A549 (cell line): Measurements from ENCODE around the gene OR1F1. TPM values are rescaled to one million over a fixed set of nuclear protein-coding genes. Genes with fewer than 3 reads are reported as not detected.

Experiments
- CEBPB ChIP-seq, 2 experiments: fragments of >200 bp in 1 of 2; sonication (Bioruptor Twin) in 1 of 2; formaldehyde crosslinking in 1 of 2; IDR thresholded peaks; 2 replicates each; pipeline ENCODE4 v1.6.1; 2012 to 2016
- CHD4 ChIP-seq: fragments of 200-600 bp; sonication (generic); IDR thresholded peaks from 2 replicates; pipeline ENCODE4 v1.6.1; 2016; ENCODE audit warnings: antibody characterized with exemption, mild to moderate bottlenecking, borderline replicate concordance
- EP300 ChIP-seq, 2 experiments: fragments of >200 bp; sonication (Bioruptor Twin); formaldehyde crosslinking; IDR thresholded peaks; 2 replicates in 1 of 2; 3 replicates in 1 of 2; pipeline ENCODE4 v1.6.1; 2016 to 2017
- ESRRA ChIP-seq: fragments of 150-350 bp; IDR thresholded peaks from 2 replicates; pipeline ENCODE4 v1.6.1; 2014; ENCODE audit warnings: mild to moderate bottlenecking, low read length, borderline replicate concordance
- FOSL2 ChIP-seq, 2 experiments: fragments of 450-650 bp in 1 of 2; fragments of >200 bp in 1 of 2; sonication (Bioruptor Twin) in 1 of 2; formaldehyde crosslinking; IDR thresholded peaks; 2 replicates each; pipeline versions ENCODE4 v1.5.0 to v1.6.1; 2016 to 2020; ENCODE audit warnings: mild to moderate bottlenecking in 1 of 2, moderate library complexity in 1 of 2
- FOXS1 ChIP-seq: fragments of 250-450 bp; sonication (Bioruptor Pico); IDR thresholded peaks from 2 replicates; pipeline ENCODE4 v1.5.0; 2020; ENCODE audit warnings: mild to moderate bottlenecking, moderate library complexity
- HDAC2 ChIP-seq: fragments of 200-600 bp; sonication (generic); IDR thresholded peaks from 2 replicates; pipeline ENCODE4 v1.6.1; 2016
- HOXB13 ChIP-seq: fragments of 250-450 bp; sonication (Bioruptor Pico); IDR thresholded peaks from 2 replicates; pipeline ENCODE4 v1.5.0; 2020; ENCODE audit warnings: low read depth, mild to moderate bottlenecking, moderate library complexity
- NPAS2 ChIP-seq: fragments of 250-450 bp; sonication (Bioruptor Pico); IDR thresholded peaks from 2 replicates; pipeline ENCODE4 v1.8.0; 2022; ENCODE audit warnings: mild to moderate bottlenecking, moderate library complexity, borderline replicate concordance
- PHF8 ChIP-seq: fragments of 200-600 bp; sonication (generic); IDR thresholded peaks from 2 replicates; pipeline ENCODE4 v1.6.1; 2016; ENCODE audit warnings: low read depth, mild to moderate bottlenecking, antibody characterized with exemption, moderate library complexity, borderline replicate concordance
- POLR2AphosphoS2 ChIP-seq: conservative IDR thresholded peaks from 2 replicates; pipeline ENCODE4 v1.6.1; 2012; ENCODE audit warnings: low read length, improper control_type of control experiment, inconsistent platforms
- RAD21 ChIP-seq, 2 experiments: fragments of >200 bp in 1 of 2; sonication (Bioruptor Twin) in 1 of 2; formaldehyde crosslinking in 1 of 2; IDR thresholded peaks in 1 of 2; conservative IDR thresholded peaks in 1 of 2; 2 replicates in 1 of 2; 3 replicates in 1 of 2; pipeline ENCODE4 v1.6.1; 2012 to 2018; ENCODE audit warnings: inconsistent platforms in 1 of 2
- RNF2 ChIP-seq: fragments of 200-600 bp; sonication (generic); IDR thresholded peaks from 2 replicates; pipeline ENCODE4 v1.6.1; 2016; ENCODE audit warnings: low read depth, mild to moderate bottlenecking, antibody characterized with exemption, moderate library complexity, borderline replicate concordance
- SREBF2 ChIP-seq: fragments of 450-650 bp; IDR thresholded peaks from 2 replicates; pipeline ENCODE4 v1.6.1; 2014; ENCODE audit warnings: mild to moderate bottlenecking, moderate library complexity
- TP53 ChIP-seq: fragments of 250-450 bp; sonication (Bioruptor Pico); IDR thresholded peaks from 2 replicates; pipeline ENCODE4 v1.5.0; 2021; ENCODE audit warnings: mild to moderate bottlenecking, moderate library complexity
- ZFP36 ChIP-seq: fragments of 450-650 bp; IDR thresholded peaks from 2 replicates; pipeline ENCODE4 v1.6.1; 2014; ENCODE audit warnings: borderline replicate concordance; ENCODE audit not compliant: partially characterized antibody
- ZSCAN20 ChIP-seq: fragments of 250-450 bp; sonication (Bioruptor Pico); IDR thresholded peaks from 2 replicates; pipeline ENCODE4 v1.8.0; 2022; ENCODE audit warnings: mild to moderate bottlenecking, moderate library complexity
- polyA plus RNA-seq, 4 experiments: library from polyadenylated mRNA; depleted of rRNA in 3 of 4; stranded (reverse); fragments of >200 nt; fragmentation: RNase III in 1 of 4; extraction: RNeasy Plus Mini Kit Qiagen cat#74134 plus additional on column Dnase treatment in 1 of 4; gene quantifications; 2 replicates in 3 of 4; 3 replicates in 1 of 4; pipeline ENCODE4 v1.2.3, GENCODE V29; 2011 to 2017
- TF ChIP-seq, protein P1 (sequence below): fragments of 150-350 bp; IDR thresholded peaks from 2 replicates; pipeline ENCODE4 v1.6.1; 2014; ENCODE audit warnings: low read depth, mild to moderate bottlenecking, low read length
- TF ChIP-seq, protein P2 (sequence below): fragments of 250-450 bp; sonication (Bioruptor Pico); IDR thresholded peaks from 2 replicates; pipeline ENCODE4 v1.5.0; 2020; ENCODE audit warnings: low read depth, mild to moderate bottlenecking, moderate library complexity
- TF ChIP-seq, protein P3 (sequence below): fragments of >200 bp; sonication (Bioruptor Twin); formaldehyde crosslinking; IDR thresholded peaks from 3 replicates; pipeline ENCODE4 v1.6.1; 2016
- TF ChIP-seq, protein P4 (sequence below): IDR thresholded peaks from 2 replicates; pipeline ENCODE4 v1.6.1; 2012
- TF ChIP-seq, protein P5 (sequence below): fragments of 250-450 bp; sonication (Bioruptor Pico); IDR thresholded peaks from 2 replicates; pipeline ENCODE4 v1.5.0; 2021; ENCODE audit warnings: mild to moderate bottlenecking, moderate library complexity, borderline replicate concordance

Gene OR1F1
- polyA plus RNA-seq, 2 of the 4 experiments (the other 2 are of a cell fraction), result 0.31 to 1.3 TPM

DNA sequence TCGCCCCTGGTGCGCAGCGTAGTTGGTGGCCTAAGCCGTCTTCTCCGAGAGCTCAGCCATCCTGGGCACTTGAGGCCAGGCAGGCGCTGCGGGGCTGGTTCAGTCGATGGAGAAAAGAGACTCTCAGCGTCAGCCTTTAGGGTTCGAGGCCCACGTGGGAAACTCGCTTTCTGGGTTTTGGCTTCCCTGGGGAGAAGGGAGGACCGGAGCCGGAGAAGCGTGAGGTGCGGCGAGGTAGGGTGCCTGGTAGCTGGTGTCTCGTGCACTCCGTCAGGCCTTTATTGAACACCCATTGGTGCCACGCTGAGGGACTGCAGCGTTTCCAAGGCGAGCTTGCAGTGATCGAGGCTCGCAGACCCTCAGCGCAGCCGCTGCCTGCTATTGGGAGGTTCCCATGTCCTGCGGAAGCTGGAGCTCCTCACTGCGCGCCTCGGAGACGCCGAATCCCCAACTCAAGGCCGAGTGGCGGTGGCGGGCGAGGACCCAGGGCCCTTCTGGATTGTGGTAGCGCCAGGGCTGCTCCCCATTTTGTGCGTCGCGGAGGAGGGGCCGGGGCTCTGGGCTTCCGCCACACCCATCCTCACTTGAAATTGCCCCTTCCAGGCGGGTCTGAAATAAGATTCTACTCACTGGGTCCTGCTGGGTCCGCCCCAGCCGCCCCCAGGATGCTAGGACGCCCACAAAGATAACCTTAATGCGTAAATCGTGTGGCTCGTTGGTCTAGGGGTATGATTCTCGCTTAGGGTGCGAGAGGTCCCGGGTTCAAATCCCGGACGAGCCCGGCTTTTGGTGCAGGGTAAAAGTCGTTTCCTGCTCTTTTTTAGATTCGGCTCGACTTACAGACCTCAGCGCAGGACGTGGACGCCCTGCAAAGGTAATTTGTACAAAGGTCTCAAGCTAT is 1.2 kb downstream of the OR1F1 start (continued):
- TF ChIP-seq PHF8, result peak; percentile 43
- TF ChIP-seq, protein P1, sequence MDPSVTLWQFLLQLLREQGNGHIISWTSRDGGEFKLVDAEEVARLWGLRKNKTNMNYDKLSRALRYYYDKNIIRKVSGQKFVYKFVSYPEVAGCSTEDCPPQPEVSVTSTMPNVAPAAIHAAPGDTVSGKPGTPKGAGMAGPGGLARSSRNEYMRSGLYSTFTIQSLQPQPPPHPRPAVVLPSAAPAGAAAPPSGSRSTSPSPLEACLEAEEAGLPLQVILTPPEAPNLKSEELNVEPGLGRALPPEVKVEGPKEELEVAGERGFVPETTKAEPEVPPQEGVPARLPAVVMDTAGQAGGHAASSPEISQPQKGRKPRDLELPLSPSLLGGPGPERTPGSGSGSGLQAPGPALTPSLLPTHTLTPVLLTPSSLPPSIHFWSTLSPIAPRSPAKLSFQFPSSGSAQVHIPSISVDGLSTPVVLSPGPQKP, result no peak
- TF ChIP-seq CHD4, result peak; percentile 16; the same call in 1 of the 2 replicates
- TF ChIP-seq HOXB13 (CRISPR knock-in tag), result no peak
- TF ChIP-seq RNF2, result peak; percentile 18; the same call in 1 of the 2 replicates
- TF ChIP-seq HDAC2, result no peak
- TF ChIP-seq, protein P2, sequence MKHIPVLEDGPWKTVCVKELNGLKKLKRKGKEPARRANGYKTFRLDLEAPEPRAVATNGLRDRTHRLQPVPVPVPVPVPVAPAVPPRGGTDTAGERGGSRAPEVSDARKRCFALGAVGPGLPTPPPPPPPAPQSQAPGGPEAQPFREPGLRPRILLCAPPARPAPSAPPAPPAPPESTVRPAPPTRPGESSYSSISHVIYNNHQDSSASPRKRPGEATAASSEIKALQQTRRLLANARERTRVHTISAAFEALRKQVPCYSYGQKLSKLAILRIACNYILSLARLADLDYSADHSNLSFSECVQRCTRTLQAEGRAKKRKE (CRISPR knock-in tag), result no peak
- TF ChIP-seq ZSCAN20 (CRISPR knock-in tag), result no peak
- no peak for TF ChIP-seq RAD21 (conservative IDR thresholded peaks at IDR 0.05 in 1 of 2, IDR thresholded peaks at IDR 0.05 in 1 of 2)
- peak; percentile 84 for TF ChIP-seq SREBF2
- no peak for TF ChIP-seq FOSL2 (IDR thresholded peaks at IDR 0.05)
- TF ChIP-seq FOSL2 (CRISPR knock-in tag; IDR thresholded peaks at IDR 0.05), result no peak
- TF ChIP-seq, protein P3, sequence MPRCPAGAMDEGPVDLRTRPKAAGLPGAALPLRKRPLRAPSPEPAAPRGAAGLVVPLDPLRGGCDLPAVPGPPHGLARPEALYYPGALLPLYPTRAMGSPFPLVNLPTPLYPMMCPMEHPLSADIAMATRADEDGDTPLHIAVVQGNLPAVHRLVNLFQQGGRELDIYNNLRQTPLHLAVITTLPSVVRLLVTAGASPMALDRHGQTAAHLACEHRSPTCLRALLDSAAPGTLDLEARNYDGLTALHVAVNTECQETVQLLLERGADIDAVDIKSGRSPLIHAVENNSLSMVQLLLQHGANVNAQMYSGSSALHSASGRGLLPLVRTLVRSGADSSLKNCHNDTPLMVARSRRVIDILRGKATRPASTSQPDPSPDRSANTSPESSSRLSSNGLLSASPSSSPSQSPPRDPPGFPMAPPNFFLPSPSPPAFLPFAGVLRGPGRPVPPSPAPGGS, result no peak
- no peak for TF ChIP-seq CEBPB (IDR thresholded peaks at IDR 0.05)
- TF ChIP-seq ESRRA, result no peak
- no peak for TF ChIP-seq FOXS1 (CRISPR knock-in tag)
- no peak for TF ChIP-seq NPAS2
- no peak for TF ChIP-seq ZFP36
- TF ChIP-seq, protein P4, sequence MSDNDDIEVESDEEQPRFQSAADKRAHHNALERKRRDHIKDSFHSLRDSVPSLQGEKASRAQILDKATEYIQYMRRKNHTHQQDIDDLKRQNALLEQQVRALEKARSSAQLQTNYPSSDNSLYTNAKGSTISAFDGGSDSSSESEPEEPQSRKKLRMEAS, result peak; percentile 85
- TF ChIP-seq TP53 (CRISPR knock-in tag), result no peak
- TF ChIP-seq EP300 (IDR thresholded peaks at IDR 0.05), result no peak
- no peak for TF ChIP-seq POLR2AphosphoS2
- TF ChIP-seq, protein P5, sequence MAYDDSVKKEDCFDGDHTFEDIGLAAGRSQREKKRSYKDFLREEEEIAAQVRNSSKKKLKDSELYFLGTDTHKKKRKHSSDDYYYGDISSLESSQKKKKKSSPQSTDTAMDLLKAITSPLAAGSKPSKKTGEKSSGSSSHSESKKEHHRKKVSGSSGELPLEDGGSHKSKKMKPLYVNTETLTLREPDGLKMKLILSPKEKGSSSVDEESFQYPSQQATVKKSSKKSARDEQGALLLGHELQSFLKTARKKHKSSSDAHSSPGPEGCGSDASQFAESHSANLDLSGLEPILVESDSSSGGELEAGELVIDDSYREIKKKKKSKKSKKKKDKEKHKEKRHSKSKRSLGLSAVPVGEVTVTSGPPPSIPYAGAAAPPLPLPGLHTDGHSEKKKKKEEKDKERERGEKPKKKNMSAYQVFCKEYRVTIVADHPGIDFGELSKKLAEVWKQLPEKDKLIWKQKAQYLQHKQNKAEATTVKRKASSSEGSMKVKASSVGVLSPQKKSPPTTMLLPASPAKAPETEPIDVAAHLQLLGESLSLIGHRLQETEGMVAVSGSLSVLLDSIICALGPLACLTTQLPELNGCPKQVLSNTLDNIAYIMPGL (CRISPR knock-in tag), result peak; percentile 44; the same call in 1 of the 2 replicates
